HG02981 (cell line): Measurements from ENCODE around the gene CMIP.

Experiments used
- ATAC-seq: cut with Tn5 transposase; IDR thresholded peaks from one replicate; pipeline ENCODE4 v1.9.1; 2021; ENCODE audit warnings: mild to moderate bottlenecking, moderate library complexity; ENCODE audit not compliant: unreplicated experiment

The CMIP gene

DNA sequence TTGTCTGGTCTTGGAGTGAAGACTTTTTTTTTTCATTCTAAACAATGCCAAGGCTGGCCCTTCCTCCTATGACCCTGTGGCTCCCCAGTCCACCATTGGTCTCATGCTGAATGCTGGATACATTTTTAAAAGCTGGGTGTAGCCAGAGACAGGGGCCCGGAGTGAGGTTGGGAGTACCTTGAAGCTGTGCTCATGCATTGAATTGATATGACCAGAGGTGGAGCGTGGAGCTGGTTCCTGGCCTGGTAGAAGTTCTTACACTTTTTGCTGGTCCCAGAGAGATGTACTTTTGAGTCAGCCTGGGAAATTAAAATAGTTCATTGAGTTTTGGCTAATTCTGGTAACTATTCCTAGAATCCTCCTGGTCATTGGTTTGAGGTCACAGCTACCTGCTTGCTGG lies 83.6 kb downstream of the CMIP start:
- no peak for ATAC-seq

DNA sequence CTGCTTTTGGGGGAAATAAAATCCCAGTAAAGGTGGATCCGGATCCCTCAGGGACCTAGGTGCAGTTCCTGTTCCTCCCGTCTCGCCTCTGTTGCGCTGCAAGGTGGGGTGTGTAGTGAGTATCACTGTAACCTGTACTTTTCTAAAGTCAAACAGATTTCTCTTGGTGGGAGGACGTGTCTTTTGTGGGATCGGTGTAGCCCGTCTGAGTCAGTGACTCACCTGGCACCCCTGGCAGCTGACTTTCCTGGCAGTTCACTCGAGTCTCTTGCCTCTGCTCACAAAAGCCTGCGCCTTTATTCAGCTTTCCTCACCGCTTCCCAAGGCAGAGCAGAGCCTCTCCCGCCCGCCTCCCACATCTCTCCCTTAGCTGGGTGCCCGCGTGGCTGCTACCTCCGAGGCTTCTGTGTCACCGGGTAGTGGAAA lies 85.7 kb downstream of the CMIP start:
- no peak for ATAC-seq

DNA sequence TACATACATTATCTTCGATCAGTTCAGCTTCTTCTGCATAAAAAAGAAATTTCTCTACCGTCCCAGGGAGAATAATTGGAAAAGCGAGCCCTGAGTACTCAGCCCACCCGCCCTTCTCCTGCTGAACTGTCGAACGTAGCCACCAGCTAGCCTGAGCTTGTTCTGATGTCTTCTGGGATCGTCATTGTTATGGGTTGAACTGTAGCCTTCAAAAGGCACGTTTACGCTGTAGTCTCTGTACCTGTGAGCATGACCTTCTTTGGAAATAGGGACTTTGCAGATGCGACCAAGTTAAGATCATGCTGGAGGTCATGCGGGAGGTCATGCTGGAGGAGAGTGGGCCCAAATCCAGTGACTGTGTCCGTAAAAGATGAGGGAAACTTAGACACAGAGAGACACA lies 86.2 kb downstream of the CMIP start:
- no peak for ATAC-seq

DNA sequence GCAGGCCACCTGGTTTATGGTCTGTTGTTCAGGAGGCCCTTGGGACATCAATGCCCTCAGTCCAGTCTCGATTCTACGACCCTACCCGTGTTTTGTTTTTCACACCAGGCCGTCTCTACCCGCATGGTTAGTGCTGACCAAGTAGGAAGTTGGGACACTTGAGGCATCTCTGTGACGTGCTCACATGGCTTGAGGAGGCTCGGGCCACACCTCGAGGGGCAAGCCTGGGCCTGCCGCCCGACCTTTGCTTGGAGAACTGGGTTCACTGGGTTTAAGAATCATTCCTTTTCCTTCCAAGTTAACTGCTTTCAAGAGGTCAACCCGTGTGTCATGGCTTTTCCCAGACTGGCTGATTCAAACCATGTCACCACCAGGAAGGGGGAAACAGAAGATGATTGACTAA lies 86.8 kb downstream of the CMIP start:
- ATAC-seq, result no peak

DNA sequence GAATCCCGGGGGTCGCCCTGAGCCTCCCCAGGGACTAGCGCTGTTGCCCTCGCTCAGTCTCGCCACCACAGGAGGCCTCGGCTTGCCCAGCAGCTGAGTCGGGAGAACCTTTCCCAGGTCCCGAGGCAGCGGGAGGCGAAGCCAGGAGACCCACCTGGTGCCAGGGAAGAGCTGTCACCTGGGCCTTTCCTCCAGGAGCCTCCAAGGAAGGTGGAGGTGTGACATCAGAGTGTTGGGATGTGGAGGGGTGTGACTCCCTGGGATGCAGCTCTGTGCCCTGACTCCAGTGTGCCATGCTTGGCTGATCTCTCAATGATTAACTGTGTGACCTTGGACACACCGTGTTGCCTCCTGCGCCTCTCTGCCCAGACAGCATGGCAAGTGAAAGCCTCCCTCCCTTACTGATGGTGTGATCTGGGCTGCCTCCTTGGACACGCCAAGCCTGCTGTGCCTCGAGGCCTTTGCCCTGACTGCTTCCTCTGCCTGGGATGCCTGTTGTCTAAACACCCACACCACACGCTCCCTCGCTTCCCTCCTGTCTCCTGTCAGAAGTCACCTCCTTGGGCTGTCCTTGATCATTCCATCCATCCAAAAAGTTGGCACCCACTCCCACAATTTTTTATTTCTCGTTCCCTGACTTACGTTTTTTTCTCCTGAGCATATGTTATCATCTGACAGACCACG lies 88.0 kb downstream of the CMIP start:
- no peak for ATAC-seq

DNA sequence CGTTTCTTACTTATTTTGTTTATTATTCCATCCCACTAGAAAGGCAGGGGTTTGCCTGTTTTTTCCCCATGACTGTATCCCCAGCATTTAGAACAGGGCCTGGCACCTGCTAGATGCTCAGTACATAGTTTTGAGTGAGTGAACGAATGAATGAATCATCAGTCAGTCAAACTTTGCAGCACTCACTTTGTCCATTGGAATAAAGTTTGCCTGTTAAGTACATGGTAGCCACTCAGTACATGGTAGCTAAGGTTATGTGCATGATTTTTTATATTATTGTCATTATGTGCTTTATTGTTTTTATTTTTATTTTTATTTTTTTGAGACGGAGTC lies 88.5 kb downstream of the CMIP start:
- ATAC-seq, result no peak

DNA sequence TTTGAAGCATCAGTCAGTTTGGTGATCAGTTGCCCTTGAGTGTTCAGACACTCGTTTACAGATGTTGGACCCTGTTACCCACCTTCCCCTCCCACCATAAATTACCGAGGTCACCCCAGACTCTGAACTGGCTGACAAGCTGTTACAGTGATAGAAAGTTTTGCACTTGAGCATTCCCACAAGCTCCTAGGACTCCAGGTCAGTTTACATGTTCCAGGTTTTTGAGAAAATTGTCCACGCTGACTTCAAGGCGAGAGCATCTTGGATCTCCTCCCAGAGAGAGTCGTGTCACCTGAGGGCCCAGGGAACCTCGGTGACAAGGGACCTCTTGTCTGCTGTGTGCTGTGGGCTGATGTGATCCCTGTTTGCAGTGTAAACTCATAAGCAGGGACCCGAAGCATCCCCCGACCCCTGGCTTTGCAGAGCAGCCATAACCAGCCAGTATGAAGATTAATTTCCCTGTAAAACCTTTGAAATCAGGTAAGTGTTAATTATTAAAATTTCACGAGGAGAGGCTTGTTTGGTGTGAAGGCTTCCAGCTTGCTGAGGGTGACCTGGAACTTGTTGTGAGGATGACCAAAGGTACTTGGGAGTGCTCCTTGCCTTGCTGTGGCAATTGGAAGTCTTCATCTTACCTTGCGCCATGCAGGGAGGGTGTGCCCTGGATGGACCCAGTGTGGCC lies 91.2 kb downstream of the CMIP start:
- no peak for ATAC-seq

DNA sequence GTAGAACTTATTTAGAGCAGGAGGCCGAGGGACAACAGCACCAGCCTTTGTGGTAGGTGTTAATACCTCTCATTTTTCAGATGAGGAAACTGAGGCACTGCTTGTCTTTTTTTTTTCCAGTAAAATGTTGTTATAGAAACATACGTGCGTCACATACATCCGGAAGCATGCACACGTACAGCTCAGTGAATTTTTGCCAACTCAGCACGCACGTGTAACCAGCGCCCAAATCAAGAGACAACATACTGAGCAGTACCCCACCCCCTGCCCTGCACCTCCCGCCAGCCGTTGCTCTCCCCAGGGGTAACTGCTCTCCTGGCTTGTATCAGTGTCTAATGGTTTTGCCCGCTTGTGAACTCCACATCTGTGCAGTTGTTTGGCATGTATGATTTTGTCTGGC lies 92.0 kb downstream of the CMIP start:
- no peak for ATAC-seq

DNA sequence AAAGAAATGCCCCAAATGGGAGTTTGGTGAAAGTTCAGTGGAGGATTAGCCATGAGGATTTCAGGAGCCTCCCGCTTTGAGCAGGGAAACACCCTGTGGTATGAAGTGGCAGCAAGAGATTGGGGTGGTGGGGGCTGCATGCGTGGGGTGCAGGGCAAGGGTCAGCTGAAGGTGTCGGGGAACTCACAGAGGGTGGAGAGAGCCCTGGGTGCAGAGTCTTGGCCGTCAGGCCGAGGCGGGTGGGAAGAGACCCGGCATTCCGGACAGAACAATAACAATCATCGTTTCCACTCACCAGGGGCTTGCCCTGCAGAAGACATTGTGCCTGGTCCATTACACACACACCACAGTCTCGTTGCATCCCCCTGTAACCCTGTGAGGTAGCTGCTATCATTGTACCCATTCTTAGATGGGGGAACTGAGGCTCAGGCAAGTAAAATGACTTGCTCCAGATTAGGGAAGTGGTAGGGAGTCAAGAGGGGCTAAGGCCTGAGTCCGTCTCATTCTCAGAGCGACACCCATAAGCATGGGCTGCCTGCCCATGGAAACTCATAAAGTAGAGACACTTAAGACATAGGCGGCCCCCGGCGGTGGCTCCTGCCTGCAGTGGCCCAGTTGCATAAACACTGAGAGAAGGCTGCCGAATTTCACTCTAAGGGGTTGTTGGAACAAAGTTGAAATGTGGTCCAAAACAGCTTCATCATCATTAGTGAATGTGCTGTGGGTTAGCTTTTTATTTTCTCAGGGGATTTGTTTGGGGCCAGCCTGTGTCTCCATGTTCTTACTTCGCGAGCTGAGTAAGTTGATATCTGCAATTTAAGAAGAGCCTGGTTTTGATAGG lies 93.3 kb downstream of the CMIP start:
- no peak for ATAC-seq

DNA sequence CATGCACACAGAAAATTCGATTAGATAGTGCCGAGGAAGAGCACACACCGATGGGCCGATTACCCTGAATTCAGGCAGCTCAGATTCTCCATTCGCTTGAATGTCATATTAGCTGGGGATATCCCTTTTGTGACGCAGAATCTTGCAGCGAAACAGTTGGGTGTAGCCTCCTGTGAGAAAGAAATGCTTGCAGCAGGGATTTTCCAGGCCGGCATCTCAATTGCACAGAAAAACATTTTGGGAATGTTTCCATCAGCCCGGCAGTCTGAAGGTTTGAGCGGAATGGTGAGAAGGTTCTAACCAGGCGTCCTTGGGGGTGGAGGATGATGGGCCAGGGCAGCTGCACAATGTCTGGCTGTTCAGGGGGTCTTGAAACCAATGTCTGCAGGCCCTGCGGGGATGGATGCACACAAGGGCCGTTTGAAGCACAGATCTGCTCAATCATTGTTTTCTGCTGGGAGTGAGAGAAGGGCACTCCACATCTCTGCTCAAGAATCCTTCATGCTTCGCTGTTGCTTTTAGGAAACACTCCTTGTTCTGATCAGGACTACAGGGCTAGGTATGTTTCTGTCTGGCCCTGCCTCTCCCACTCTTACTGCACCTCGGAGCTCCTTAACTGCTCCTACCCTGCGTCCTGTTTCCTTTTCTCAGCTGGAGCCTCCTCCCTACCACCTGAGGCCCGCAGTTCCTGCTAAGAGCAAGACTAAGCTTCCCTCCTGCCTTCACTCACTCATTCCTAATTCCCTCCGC lies 94.6 kb downstream of the CMIP start:
- no peak for ATAC-seq

DNA sequence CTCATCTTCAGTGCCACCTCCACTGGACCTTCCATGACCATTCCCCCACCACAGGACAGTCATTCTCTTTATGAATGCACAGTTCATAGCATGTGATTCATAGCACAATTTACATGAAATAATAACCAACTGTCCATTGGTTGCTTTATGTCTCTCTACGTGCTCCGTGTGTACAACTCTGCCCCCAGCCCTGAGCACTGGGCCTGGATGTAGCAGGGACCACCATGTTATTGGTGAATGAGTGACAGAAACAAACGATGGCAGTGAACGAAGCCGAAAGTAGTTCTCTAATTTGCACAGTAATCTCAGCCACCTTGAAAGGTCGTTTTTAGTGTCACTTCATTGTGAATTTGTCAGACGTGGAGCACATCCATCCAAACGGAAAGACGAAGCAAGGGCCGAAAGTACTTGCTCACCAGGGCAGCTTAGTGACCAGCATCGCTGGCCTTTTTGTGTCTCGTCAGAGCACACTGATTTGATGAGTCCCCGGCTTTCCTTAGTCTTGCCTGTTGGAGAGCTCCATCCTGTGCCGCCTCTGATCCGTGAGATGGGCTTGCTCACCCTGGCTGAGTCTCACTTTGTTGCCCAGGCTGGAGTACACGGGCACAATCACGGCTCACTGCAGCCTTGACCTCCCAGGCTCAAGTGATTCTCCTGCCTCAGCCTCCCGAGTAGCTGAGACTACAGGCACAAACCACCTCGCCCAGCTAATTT lies 95.3 kb downstream of the CMIP start:
- ATAC-seq, result no peak

DNA sequence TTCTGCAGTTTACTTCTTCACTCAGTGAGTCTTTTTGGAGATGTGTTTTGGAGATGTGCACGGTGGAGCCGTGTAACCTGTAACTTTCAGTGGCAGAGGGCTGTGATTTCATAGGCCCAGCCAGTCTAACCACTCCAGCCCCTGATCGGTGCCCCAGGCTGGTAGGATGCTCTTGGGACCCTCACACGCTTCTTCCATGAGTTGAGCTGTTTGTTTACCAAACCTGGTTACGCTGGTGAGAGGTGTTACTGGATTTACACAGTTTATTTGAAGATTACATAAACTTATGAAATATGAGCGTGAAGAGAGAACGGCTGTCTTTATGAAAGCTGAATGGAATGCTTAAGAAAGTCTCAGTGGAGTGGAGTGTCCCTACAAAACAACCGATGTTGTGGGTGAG lies 96.7 kb downstream of the CMIP start:
- ATAC-seq, result no peak

DNA sequence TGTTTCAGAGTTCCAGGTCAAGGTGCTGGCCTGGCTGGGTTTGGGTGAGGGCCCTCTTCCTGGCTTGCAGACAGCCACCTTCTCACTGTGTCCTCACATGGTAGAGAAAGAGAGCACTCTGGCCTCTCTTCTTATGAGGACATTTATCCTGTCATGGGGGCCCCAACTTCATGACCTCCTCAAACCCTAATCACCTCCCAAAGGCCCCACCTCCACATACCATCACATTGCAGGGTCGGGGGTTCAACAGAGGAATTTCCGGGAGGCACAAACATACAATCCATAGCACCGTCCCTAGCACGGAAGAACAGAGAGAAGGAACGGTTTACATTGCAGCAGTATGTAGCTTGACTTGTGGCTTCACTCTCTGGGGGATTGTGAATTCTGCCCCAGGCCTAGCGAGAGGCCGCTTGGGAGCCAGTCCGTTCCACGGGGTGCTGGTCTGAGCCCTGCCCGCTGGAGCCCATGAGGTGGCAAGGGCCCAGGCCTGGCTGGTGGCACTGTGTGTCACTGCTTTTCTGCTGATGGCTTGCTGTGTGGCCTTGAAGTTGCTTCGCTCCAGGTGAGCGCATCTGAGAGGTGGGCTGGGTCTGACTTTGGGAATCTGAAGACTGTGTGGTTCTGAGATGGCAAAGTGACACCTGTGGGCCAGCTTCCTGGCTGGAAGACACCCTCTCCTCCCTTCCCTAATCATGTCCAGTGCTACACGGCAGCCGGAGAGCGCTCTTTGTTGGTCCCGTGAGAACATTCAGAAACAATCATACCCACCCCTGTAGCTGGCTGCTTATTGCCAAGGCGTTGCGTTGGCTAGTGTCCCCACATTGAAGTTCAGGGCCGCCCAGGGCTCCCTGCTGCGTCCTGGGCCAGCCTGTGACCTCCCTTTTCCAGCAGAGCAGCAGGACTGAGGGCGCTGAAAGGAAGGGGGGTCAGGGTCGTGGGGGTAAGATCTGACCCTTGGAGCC lies 98.3 kb downstream of the CMIP start:
- ATAC-seq, result no peak

DNA sequence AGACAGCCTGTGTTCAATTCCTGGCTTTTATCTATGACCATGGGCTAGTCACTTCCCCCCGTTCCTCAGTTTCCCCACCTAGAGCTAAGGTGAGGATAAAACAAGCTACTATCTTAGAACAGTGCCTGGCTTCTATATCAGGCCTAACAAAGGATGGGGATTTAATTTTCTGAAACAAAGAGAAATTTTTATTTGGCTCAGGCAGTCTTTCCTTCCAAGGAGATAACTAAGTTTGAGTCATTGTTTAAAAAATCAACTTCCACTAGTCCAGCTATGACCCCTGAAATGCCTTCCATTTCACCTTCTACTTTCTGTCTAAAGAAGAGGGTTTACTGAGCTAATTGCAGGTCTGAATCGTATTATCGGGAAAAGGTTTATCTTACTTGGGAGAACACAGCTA lies 99.0 kb downstream of the CMIP start:
- ATAC-seq, result no peak

DNA sequence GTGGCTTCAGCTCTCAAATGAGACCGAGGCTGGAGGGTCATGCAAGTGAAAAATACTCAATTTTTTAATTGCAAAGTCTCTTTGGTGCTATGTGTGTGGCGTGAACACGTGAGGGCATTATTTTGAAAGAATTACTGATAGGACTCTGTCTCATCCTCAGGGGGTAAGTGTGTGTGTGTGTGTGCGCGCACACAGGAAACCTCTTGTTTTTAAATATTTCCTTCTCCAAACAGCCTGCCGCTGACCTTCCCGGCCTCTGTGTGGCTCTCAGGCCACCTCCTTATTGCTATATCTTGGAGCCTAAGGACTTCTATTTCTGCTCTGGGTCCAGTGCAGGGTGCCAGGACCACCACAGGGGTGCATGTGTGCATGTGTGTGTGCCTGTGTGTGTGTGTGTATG lies 99.7 kb downstream of the CMIP start:
- no peak for ATAC-seq

DNA sequence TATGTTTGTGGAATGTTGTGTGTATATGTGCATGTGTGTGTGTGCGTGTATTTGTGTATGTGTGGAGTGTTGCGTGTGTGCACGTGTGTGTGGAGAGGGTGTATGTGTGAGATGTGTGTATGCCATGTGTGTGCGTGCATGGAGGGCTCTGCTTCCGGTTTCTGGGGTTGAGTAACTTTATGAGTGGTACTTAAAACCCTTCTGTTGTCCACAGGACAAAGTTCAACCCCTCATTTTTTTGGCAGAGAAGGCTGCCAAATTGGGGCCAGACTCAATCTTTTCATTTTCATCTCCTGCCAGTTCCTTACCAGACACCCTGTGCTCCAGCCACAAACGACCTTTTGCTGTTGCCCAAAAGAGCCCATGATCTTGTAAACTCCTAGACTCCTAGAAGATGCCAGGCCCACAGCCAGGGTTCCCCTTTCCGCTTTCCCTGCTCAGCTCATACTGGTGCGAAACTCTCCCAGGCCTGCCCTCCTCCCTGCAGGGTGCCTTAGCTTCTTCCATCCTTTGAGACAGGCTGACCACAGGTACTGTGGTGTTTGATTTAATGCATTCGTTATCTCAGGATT lies 100.2 kb downstream of the CMIP start:
- ATAC-seq, result no peak

DNA sequence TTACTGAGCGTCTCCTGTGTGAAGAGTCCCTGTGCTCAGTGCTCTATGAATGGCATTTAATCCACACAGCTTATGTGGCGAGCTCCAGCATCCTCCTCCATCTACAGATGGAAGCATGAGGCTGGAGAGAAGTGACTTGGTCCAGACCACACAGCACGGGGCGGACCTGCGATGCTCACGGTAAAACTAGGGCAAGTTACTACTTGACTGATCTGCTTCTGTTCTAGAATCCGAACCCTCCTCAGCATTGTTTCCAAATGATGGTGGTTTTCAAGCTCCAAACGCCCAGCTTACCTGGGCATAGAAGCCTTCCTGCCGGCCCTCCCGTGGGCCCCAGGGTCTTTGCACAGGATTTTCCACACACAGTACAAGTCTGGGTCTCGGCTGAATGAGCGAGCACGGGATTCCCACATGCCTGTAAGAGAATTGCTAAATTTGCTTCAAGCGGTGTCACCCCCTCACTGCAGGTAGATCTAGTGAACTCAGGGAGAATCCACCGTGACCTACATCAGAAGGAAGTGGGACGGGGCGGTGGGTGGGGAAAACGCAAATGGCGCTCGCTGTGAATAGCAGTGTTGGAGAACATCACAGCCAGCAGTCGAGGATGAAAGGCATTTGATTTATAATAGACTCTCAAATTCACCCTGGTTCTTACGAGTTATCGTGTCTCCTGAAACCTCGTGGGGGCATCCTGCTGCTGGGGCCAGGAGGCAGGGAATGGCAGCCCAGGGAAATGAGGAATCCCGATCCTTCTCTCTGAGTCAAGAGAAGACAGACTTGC lies 101.1 kb downstream of the CMIP start:
- no peak for ATAC-seq

DNA sequence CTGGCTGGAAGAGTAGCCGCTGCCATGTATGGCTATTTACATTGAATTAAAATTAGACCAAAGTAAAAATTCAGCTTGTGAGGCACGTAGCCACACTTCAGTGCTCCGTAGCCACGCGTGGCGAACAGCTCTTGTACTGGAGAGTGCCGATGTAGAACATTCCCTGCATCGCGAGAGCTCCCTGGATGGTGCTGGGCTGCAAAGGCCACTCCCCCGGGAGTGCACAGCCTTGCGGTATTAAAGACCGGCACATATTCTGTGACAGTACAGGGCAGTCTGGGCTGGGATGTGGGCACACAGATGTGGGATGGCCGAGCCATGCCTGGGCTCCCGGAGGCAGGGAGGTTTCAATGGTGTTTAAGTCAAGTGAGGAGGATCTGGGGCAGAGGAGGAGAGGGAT lies 102.2 kb downstream of the CMIP start:
- ATAC-seq, result no peak
